ENCODE results near the gene RPN2. TPM values are rescaled to one million over a fixed set of nuclear protein-coding genes. Genes with fewer than 3 reads are reported as not detected.

RPN2 gene
- polyA plus RNA-seq, 1 donor (not counting 4 experiments of a cell fraction or from before 2014, with no cell fraction given), result 220 TPM

- Histone ChIP-seq H3K9me3 (ENCODE audit: control insufficient read depth, low read depth, low read length) (no peaks in the 10 kb centered on the region), H3K9ac (ENCODE audit: control insufficient read depth, extremely low read depth, insufficient read depth, low read length) (no peak overlapping the region), H2AFZ (ENCODE audit: control insufficient read depth, low read length) (no peak overlapping the region), H3K27me3 (ENCODE audit: control insufficient read depth, extremely low read depth, insufficient read depth, low read length) (no peaks in the 10 kb centered on the region), H3K9me1 (ENCODE audit: control insufficient read depth, extremely low read depth, insufficient read depth, low read length) (no peaks in the 10 kb centered on the region), H3K27ac (ENCODE audit: control insufficient read depth, insufficient read depth, low read length) (no peak overlapping the region), H3K4me2 (ENCODE audit: control insufficient read depth, extremely low read depth, insufficient read depth, low read depth, low read length) (no peak overlapping the region), H3K4me1 (ENCODE audit: control insufficient read depth, extremely low read depth, insufficient read depth, low read length) (peaks cover 27% of the 10 kb centered on the region), H3K36me3 (ENCODE audit: control insufficient read depth in 2 of 2, extremely low read depth in 1 of 2, insufficient read depth in 2 of 2, low read length in 2 of 2) (peaks cover 32 to 38% of the 10 kb centered on the region in 2 experiments), H3K4me3 (ENCODE audit: control insufficient read depth in 2 of 3, extremely low read depth in 1 of 3, insufficient read depth in 2 of 3, low read depth in 1 of 3, low read length in 3 of 3) (no peak overlapping the region), H4K20me1 (ENCODE audit: control insufficient read depth, extremely low read depth, insufficient read depth, low read length) (peaks cover 2% of the 10 kb centered on the region), H3K79me2 (ENCODE audit: control insufficient read depth, insufficient read depth, low read length) (peaks cover 15% of the 10 kb centered on the region)
- FAIRE-seq, result no peak
- DNase-seq (ENCODE audit: low read depth, low spot score), result no peak
- TF ChIP-seq, protein P1, sequence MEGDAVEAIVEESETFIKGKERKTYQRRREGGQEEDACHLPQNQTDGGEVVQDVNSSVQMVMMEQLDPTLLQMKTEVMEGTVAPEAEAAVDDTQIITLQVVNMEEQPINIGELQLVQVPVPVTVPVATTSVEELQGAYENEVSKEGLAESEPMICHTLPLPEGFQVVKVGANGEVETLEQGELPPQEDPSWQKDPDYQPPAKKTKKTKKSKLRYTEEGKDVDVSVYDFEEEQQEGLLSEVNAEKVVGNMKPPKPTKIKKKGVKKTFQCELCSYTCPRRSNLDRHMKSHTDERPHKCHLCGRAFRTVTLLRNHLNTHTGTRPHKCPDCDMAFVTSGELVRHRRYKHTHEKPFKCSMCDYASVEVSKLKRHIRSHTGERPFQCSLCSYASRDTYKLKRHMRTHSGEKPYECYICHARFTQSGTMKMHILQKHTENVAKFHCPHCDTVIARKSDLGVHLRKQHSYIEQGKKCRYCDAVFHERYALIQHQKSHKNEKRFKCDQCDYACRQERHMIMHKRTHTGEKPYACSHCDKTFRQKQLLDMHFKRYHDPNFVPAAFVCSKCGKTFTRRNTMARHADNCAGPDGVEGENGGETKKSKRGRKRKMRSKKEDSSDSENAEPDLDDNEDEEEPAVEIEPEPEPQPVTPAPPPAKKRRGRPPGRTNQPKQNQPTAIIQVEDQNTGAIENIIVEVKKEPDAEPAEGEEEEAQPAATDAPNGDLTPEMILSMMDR (optimal IDR thresholded peaks at IDR 0.05 in 1 of 3, IDR thresholded peaks at IDR 0.05 in 1 of 3, conservative IDR thresholded peaks at IDR 0.05 in 1 of 3; ENCODE audit: extremely low read depth in 1 of 3, insufficient read depth in 2 of 3, low read length in 3 of 3), result no peak
- TF ChIP-seq EZH2 (IDR thresholded peaks at IDR 0.05; ENCODE audit: low read length), result no peak
- dilution Hi-C loops (cut with MboI; ENCODE audit: extremely low pct_ligation_motif_present, low sequenced_read_pairs), result no loop called here
Observed at GRCh38 chr20:37205130-37205529, 26.0 kb downstream of the RPN2 start.

DNA sequence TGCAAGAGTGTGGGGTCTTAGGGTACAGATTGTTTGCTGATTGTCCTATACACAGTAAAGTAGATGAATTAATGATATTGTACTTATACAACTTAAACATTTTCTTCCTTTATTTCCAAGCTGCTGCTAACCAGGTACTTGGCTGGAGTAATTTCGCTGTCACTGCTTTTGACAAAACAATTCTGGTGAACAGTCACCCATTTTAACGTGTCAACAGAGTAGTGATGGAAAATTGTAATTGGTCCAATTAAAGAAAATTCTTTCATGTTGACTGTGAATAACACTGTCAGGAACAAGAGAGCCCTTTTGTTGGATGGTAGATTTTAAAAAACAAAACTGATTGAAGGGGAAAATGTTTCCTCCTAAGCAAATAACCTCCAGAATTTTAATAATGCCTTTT is 26.7 kb downstream of the RPN2 start:
- Histone ChIP-seq H3K27me3 (ENCODE audit: control insufficient read depth, extremely low read depth, insufficient read depth, low read length) (no peaks in the 10 kb centered on the region), H3K4me2 (ENCODE audit: control insufficient read depth, extremely low read depth, insufficient read depth, low read depth, low read length) (no peak overlapping the region), H3K36me3 (ENCODE audit: control insufficient read depth in 2 of 2, extremely low read depth in 1 of 2, insufficient read depth in 2 of 2, low read length in 2 of 2) (peaks cover 28 to 39% of the 10 kb centered on the region in 2 experiments), H3K27ac (ENCODE audit: control insufficient read depth, insufficient read depth, low read length) (no peak overlapping the region), H3K4me1 (ENCODE audit: control insufficient read depth, extremely low read depth, insufficient read depth, low read length) (peaks cover 27% of the 10 kb centered on the region), H3K4me3 (ENCODE audit: control insufficient read depth in 2 of 3, extremely low read depth in 1 of 3, insufficient read depth in 2 of 3, low read depth in 1 of 3, low read length in 3 of 3) (no peak overlapping the region), H3K9me3 (ENCODE audit: control insufficient read depth, low read depth, low read length) (no peaks in the 10 kb centered on the region), H4K20me1 (ENCODE audit: control insufficient read depth, extremely low read depth, insufficient read depth, low read length) (peaks cover 2% of the 10 kb centered on the region), H2AFZ (ENCODE audit: control insufficient read depth, low read length) (no peak overlapping the region), H3K9ac (ENCODE audit: control insufficient read depth, extremely low read depth, insufficient read depth, low read length) (no peak overlapping the region), H3K9me1 (ENCODE audit: control insufficient read depth, extremely low read depth, insufficient read depth, low read length) (no peaks in the 10 kb centered on the region), H3K79me2 (ENCODE audit: control insufficient read depth, insufficient read depth, low read length) (peaks cover 11% of the 10 kb centered on the region)
- dilution Hi-C loops (cut with MboI; ENCODE audit: extremely low pct_ligation_motif_present, low sequenced_read_pairs), result no loop called here
- DNase-seq (ENCODE audit: low read depth, low spot score) (no peak), FAIRE-seq (no peak)
- TF ChIP-seq EZH2 (IDR thresholded peaks at IDR 0.05; ENCODE audit: low read length), result no peak
- TF ChIP-seq, protein P1 (optimal IDR thresholded peaks at IDR 0.05 in 1 of 3, IDR thresholded peaks at IDR 0.05 in 1 of 3, conservative IDR thresholded peaks at IDR 0.05 in 1 of 3; ENCODE audit: extremely low read depth in 1 of 3, insufficient read depth in 2 of 3, low read length in 3 of 3), result no peak

Measured in keratinocyte (primary cell).